ENCODE data around the gene EFNA5.

DNA sequence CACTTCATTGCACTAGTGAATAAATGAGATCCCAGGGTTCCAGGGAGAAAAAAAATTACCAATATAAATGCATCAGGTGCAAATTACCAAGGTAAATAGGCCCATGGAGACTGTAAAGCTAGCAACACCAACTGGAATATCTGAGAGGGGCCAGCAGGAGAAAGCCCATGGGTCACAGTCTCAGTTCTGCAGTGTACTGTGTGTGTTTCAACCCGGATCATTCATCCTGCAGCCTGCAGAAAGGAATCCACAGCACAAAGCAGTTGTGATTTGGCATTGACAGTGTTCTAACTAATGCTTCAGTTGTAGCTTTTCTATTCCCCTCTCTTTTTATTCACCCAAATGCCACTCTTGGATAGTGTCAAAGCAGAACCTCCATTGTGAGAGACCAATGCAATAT lies 171.0 kb downstream of the EFNA5 start:
- TF ChIP-seq CTCF (IDR thresholded peaks at IDR 0.05; ENCODE audit: low read length), result no peak
- no peak for TF ChIP-seq EZH2 (IDR thresholded peaks at IDR 0.05; ENCODE audit: borderline replicate concordance, low read length)

Data from OCI-LY1 (cell line).